NCI-H524 treated with DMSO at 0.1 percent for 48 hours (cell line): Measurements from ENCODE around the gene ZNF618.

Experiments
- DNase-seq: peaks from one replicate; lab custom pipeline; 2025; lab: John Stamatoyannopoulos, UW

ZNF618 gene

GRCh38 chr9:114098936-114099668 is 223.0 kb downstream of the ZNF618 start, which contains the start of gene KIF12:
Gene KIF12 (minus strand): TSS chr9:114099292. CDS start chr9:114099276, 16 bp downstream.
- DNase-seq, result peak; percentile 68

- peak; percentile 64 for DNase-seq
These were observed 223.7 kb downstream of the ZNF618 start for GRCh38 chr9:114099669-114100270.

GRCh38 chr9:114100536-114100935 is 224.4 kb downstream of the ZNF618 start:
- no peak for DNase-seq

- no peak for DNase-seq
These were observed 226.4 kb downstream of the ZNF618 start for GRCh38 chr9:114102484-114102883.

GRCh38 chr9:114105236-114105635 is 229.1 kb downstream of the ZNF618 start:
- no peak for DNase-seq
